Upper lobe of right lung (tissue), 1 donor: ENCODE measurements around the gene FXYD6. TPM values are rescaled to one million over a fixed set of nuclear protein-coding genes. Genes with fewer than 3 reads are reported as not detected.

ENCODE experiments used
- ATAC-seq: fragments of 200-7000 bp; cut with Tn5 transposase; one replicate; pipeline ENCODE4 v1.9.1; 2020; ENCODE audit warnings: mild to moderate bottlenecking, moderate library complexity
- DNase-seq: peaks from one replicate; pipeline ENCODE4 v3.0.0-alpha.2; 2020
- H3K27ac ChIP-seq: fragments of 200-600 bp; one replicate; pipeline ENCODE4 v1.8.0; 2022
- H3K27me3 ChIP-seq: fragments of 200-600 bp; one replicate; pipeline ENCODE4 v1.8.0; 2022; ENCODE audit warnings: mild to moderate bottlenecking
- H3K36me3 ChIP-seq: fragments of 200-600 bp; one replicate; pipeline ENCODE4 v1.8.0; 2022
- H3K4me1 ChIP-seq: fragments of 200-600 bp; one replicate; pipeline ENCODE4 v1.8.0; 2022
- H3K4me3 ChIP-seq: fragments of 200-600 bp; one replicate; pipeline ENCODE4 v1.8.0; 2022; ENCODE audit warnings: mild to moderate bottlenecking
- H3K9me3 ChIP-seq: fragments of 200-600 bp; one replicate; pipeline ENCODE4 v1.8.0; 2022
- intact Hi-C: fragments of 100-400 bp; cut with DNase I; formaldehyde crosslinking; loops from one replicate; pipeline ENCODE4 v1.11.0; 2022
- total RNA-seq: library from RNA; stranded (reverse); fragmentation: NEBNext Ultra II Directional; extraction: Animal tissue kit (Norgen Biotek cat#: 25700); gene quantifications from one replicate; pipeline ENCODE4 v1.2.1, GENCODE V29; 2021
- TF ChIP-seq, protein P1 (sequence below): fragments of 200-600 bp; IDR thresholded peaks from one replicate; pipeline ENCODE4 v1.8.0; 2022; ENCODE audit warnings: antibody characterized with exemption
- donor health status: DM: no; HTN: yes; CAD: no; lungs with severe emphysema.

Gene FXYD6
- total RNA-seq, 1 donor from 2014 or later, result 59.0 TPM

DNA sequence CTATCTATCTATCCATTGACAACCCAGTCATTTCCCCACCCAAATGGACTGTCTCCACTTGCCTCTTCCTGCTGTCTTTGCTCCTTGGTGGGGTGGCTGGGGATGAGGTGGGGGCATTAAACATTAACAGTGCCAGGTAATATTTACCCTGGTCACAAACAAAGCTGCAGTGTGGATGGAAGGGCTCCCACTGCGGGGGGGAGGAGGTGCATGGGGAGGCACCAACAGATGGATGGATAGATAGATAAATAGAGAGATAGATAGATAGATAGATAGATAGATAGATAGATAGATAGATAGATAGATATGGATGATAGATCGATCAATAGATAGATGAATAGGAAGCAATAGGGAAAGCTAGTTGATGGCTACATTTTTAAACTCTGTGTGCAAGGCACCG, 49.6 kb downstream of the FXYD6 start:
- Histone ChIP-seq H3K4me3 (no peak overlapping the region), H3K27me3 (no peaks in the 10 kb centered on the region), H3K36me3 (no peaks in the 10 kb centered on the region), H3K27ac (no peak overlapping the region), H3K4me1 (peaks cover 52% of the 10 kb centered on the region), H3K9me3 (no peaks in the 10 kb centered on the region)
- ATAC-seq (no peak), DNase-seq (peak; percentile 3)
- intact Hi-C loops, result loop anchor here (10.0 kb wide), 1 partner anchor 228 kb away; no protein-coding TSS in a partner anchor
- TF ChIP-seq, protein P1, sequence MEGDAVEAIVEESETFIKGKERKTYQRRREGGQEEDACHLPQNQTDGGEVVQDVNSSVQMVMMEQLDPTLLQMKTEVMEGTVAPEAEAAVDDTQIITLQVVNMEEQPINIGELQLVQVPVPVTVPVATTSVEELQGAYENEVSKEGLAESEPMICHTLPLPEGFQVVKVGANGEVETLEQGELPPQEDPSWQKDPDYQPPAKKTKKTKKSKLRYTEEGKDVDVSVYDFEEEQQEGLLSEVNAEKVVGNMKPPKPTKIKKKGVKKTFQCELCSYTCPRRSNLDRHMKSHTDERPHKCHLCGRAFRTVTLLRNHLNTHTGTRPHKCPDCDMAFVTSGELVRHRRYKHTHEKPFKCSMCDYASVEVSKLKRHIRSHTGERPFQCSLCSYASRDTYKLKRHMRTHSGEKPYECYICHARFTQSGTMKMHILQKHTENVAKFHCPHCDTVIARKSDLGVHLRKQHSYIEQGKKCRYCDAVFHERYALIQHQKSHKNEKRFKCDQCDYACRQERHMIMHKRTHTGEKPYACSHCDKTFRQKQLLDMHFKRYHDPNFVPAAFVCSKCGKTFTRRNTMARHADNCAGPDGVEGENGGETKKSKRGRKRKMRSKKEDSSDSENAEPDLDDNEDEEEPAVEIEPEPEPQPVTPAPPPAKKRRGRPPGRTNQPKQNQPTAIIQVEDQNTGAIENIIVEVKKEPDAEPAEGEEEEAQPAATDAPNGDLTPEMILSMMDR, result no peak

DNA sequence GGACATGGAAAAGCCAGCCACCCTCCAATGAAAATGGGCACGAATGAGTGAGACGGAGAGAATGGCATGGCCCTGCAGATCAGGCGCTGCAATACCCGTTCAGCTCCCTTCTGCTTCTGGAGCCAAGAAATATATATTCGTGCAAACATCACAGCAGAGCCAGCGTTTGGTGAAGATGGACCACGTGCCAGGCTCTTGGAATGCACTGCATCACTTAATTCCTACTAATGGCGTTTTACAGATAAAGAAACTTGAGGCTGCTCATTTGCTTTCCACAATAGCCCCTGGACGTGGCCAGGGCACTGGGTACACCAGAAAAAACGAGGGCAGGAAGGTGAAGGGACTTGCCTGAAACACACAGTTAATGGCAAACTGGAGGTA, 50.3 kb downstream of the FXYD6 start:
- H3K27ac ChIP-seq, result no peak overlapping the region
- no peaks in the 10 kb centered on the region for H3K36me3 ChIP-seq
- TF ChIP-seq, protein P1, result no peak
- H3K27me3 ChIP-seq, result no peaks in the 10 kb centered on the region
- no peak overlapping the region for H3K4me3 ChIP-seq
- no peak for ATAC-seq
- intact Hi-C loops, result loop anchor here (10.0 kb wide), 1 partner anchor 229 kb away; no protein-coding TSS in a partner anchor
- peaks cover 52% of the 10 kb centered on the region for H3K4me1 ChIP-seq
- DNase-seq, result peak; percentile 28
- H3K9me3 ChIP-seq, result no peaks in the 10 kb centered on the region

DNA sequence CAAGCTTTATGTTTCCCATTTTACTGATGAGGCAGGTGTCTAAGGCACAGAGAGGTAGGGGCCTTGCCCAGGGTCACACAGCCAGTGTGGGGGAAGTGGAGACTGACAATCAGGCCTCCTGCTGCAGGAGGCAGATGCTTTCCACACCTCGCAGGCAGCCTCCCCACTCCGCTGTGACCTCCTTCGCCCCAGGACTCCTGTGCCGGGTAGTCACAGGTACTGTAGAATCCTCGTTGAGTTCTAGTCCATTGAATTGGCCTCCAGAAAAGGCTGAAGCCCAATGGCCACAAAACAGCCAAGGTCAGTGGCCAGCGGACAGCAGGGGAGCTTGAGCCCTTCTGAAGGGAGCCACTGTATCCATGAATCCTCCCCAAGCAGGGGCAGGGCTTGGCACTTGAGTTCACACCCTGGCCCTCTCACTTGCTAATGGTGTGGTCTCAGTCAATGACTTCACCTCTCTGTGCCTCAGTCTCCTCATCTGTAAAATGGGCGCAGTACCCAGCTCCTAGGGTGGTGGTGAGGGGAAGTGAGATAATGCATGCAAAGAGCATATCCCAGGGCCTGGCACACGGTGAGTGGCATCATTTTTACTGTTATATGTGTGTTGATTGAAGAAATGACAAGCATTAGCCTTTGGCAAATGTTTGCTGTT, 50.8 kb downstream of the FXYD6 start:
- Histone ChIP-seq H3K9me3 (no peaks in the 10 kb centered on the region), H3K36me3 (no peaks in the 10 kb centered on the region), H3K27ac (peak overlapping the region; percentile 82), H3K4me3 (no peak overlapping the region), H3K27me3 (no peaks in the 10 kb centered on the region), H3K4me1 (peaks cover 52% of the 10 kb centered on the region)
- TF ChIP-seq, protein P1, result no peak
- ATAC-seq (no peak), DNase-seq (peak; percentile 36)
- intact Hi-C loops, result loop anchor here (10.0 kb wide), 1 partner anchor 229 kb away; no protein-coding TSS in a partner anchor

DNA sequence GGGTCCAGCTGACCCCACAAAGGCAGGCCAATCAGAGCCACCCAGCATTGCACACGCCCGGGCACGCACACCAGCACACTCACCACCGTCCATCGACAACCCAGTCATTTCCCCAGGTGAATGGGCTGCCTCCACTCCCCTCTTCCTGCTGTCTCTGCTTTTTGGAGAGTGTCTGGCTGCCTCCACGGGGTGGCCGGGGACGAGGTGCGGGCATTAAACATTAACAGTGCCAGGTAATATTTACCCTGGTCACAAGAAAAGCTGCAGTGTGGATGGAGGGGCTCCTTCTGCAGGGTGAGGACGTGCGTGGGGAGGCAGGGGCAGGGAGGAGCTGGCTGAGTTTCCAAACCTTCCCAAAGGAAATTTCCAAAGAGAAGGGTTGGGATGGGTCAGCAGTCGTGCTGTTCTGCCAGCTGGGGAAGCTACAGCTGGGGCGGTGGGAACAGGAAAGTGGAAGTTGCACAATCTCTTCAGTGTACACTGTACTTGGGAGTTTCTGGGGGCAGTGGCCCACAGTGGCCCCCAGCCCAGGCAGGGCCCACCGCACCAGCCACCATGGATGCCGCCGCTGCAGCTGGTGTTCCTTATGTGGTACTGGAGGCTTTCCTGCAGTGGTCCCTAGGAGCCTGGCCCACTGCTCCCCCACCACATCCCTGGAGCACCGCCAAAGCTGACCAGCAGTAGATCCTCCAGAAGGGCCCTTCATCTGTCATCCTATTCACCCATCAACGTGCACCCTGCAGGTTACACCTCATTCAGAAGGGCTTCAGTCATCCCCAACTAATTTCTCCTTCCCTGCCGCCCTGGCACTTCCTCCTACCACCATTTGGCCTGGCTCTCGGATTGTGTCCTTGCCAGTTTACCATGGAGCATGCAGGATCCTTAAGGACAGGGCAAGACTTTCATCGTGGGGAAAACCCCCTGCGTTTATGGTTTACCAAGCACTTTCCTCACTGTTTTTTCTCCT, 51.6 kb downstream of the FXYD6 start, which contains the start of gene FXYD2:
TSS of gene FXYD2 (minus strand) at position 174 of the 967 bp plus-strand sequence. CDS start at position 108, 66 bp downstream.
- ATAC-seq, result peak; percentile 43
- peak within 1 kb of the TSS; percentile 82 for H3K27ac ChIP-seq
- no peaks in the 10 kb centered on the region for H3K9me3 ChIP-seq
- H3K36me3 ChIP-seq, result no peaks in the 10 kb centered on the region
- no peak within 1 kb of the TSS for H3K4me3 ChIP-seq
- peaks cover 48% of the 10 kb centered on the region for H3K4me1 ChIP-seq
- intact Hi-C loops, result loop anchor here (10.0 kb wide), 1 partner anchor 230 kb away; no protein-coding TSS in a partner anchor
- DNase-seq, result peak; percentile 67
- H3K27me3 ChIP-seq, result no peaks in the 10 kb centered on the region
- TF ChIP-seq, protein P1, result no peak

DNA sequence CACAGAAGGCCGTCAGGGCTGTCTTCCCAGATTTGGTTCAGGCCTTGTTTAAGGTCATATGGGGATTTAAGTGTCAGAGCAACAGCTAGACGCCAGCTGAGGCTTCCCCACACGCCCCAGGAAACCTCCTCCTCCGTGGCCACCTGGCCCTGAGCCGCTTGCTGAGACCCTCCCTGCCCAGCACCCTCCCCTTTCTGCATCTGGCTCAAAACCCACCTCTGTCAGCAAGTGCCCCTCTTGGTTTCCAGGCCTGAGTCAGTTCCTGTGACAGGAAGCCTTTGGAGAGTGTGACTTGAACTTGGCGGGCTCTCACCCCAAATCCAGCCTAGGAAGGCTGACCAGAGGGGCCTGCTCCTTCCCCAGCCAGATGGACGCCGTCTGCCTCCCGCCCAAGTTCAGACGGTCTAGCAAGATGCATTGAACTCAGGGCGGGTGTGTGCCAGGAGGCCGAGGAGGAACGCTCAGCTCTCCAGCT, 52.5 kb downstream of the FXYD6 start:
- H3K4me1 ChIP-seq, result peaks cover 43% of the 10 kb centered on the region
- ATAC-seq, result peak; percentile 43
- no peak overlapping the region for H3K4me3 ChIP-seq
- no peaks in the 10 kb centered on the region for H3K9me3 ChIP-seq
- peak overlapping the region; percentile 82 for H3K27ac ChIP-seq
- DNase-seq, result peak; percentile 69
- no peaks in the 10 kb centered on the region for H3K27me3 ChIP-seq
- TF ChIP-seq, protein P1, result no peak
- H3K36me3 ChIP-seq, result no peaks in the 10 kb centered on the region
- intact Hi-C loops, result loop anchor here (10.0 kb wide), 1 partner anchor 231 kb away; no protein-coding TSS in a partner anchor
